HepG2 (cell line): Measurements from ENCODE around the gene SYMPK. TPM values are rescaled to one million over a fixed set of nuclear protein-coding genes. Genes with fewer than 3 reads are reported as not detected.

Experiments used
- ATM ChIP-seq: fragments of 450-650 bp; IDR thresholded peaks from 2 replicates; pipeline ENCODE4 v1.7.1; 2017; ENCODE audit warnings: mild to moderate bottlenecking, borderline replicate concordance
- FOXA1 ChIP-seq, 2 experiments: fragments of 450-650 bp in 1 of 2; sonication (generic) in 1 of 2; formaldehyde crosslinking in 1 of 2; IDR thresholded peaks; 2 replicates each; pipeline versions ENCODE4 v1.4.0 to v1.6.1; 2016 to 2020; ENCODE audit warnings: missing genetic modification reagents in 1 of 2
- FOXK1 ChIP-seq: sonication (generic); formaldehyde crosslinking; IDR thresholded peaks from 2 replicates; pipeline ENCODE4 v1.4.0; 2020; ENCODE audit warnings: low read depth, missing genetic modification reagents, borderline replicate concordance
- HNF4A ChIP-seq: sonication (generic); formaldehyde crosslinking; IDR thresholded peaks from 2 replicates; pipeline ENCODE4 v1.4.0; 2020; ENCODE audit warnings: missing genetic modification reagents
- ISX ChIP-seq: sonication (generic); formaldehyde crosslinking; conservative IDR thresholded peaks from 2 replicates; pipeline ENCODE4 v1.5.0; 2020; ENCODE audit warnings: missing genetic modification reagents
- SATB2 ChIP-seq: sonication (generic); formaldehyde crosslinking; IDR thresholded peaks from 2 replicates; pipeline ENCODE4 v1.5.0; 2020; ENCODE audit warnings: missing genetic modification reagents
- ZC3H13 ChIP-seq: sonication (generic); formaldehyde crosslinking; IDR thresholded peaks from 2 replicates; pipeline ENCODE4 v1.8.1; 2023; ENCODE audit warnings: mild to moderate bottlenecking, missing genetic modification reagents, moderate library complexity
- ZNF234 ChIP-seq: sonication (generic); formaldehyde crosslinking; conservative IDR thresholded peaks from 2 replicates; pipeline ENCODE4 v1.5.1; 2020; ENCODE audit warnings: mild to moderate bottlenecking, missing genetic modification reagents
- ZNF572 ChIP-seq: sonication (generic); formaldehyde crosslinking; IDR thresholded peaks from 2 replicates; pipeline ENCODE4 v1.5.1; 2020; ENCODE audit warnings: mild to moderate bottlenecking, missing genetic modification reagents
- polyA plus RNA-seq, 8 experiments: library from polyadenylated mRNA; depleted of rRNA in 3 of 8; stranded (reverse) in 7 of 8; unstranded in 1 of 8; fragments of >200 nt; fragmentation: Illumina TruSeq in 4 of 8; extraction: Trizol in 4 of 8; gene quantifications; 2 replicates each; pipeline versions ENCODE4 v1.2.1 to v1.2.3, GENCODE V29; 2011 to 2016; ENCODE audit warnings: low read depth in 4 of 8, missing spikeins in 1 of 8, mixed read lengths in 1 of 8; ENCODE audit not compliant: insufficient read depth in 1 of 8
- total RNA-seq, 5 experiments: library from RNA; depleted of rRNA; stranded (reverse); fragments of >200 nt; fragmentation: Illumina TruSeq; extraction: Trizol; gene quantifications; 2 replicates each; pipeline ENCODE4 v1.2.3, GENCODE V29; 2016; ENCODE audit warnings: low read depth in 1 of 5
- TF ChIP-seq, protein P1 (sequence below): sonication (generic); formaldehyde crosslinking; IDR thresholded peaks from 2 replicates; pipeline ENCODE4 v1.5.0; 2020; ENCODE audit warnings: mild to moderate bottlenecking, missing genetic modification reagents, borderline replicate concordance
- TF ChIP-seq, protein P2 (sequence below): sonication (generic); formaldehyde crosslinking; IDR thresholded peaks from 2 replicates; pipeline ENCODE4 v1.5.1; 2020; ENCODE audit warnings: mild to moderate bottlenecking, missing genetic modification reagents, borderline replicate concordance
- TF ChIP-seq, protein P3 (sequence below): sonication (generic); formaldehyde crosslinking; IDR thresholded peaks from 2 replicates; pipeline ENCODE4 v1.4.0; 2020; ENCODE audit warnings: mild to moderate bottlenecking, low read depth, missing genetic modification reagents
- TF ChIP-seq, protein P4 (sequence below): sonication (generic); formaldehyde crosslinking; IDR thresholded peaks from 2 replicates; pipeline ENCODE4 v1.4.0; 2020; ENCODE audit warnings: missing genetic modification reagents

The SYMPK gene
- total and polyA plus RNA-seq, 2 of the 13 experiments (the other 11 are each of a cell fraction or from before 2014, with no cell fraction given) = 21.9 to 55.7 TPM

DNA sequence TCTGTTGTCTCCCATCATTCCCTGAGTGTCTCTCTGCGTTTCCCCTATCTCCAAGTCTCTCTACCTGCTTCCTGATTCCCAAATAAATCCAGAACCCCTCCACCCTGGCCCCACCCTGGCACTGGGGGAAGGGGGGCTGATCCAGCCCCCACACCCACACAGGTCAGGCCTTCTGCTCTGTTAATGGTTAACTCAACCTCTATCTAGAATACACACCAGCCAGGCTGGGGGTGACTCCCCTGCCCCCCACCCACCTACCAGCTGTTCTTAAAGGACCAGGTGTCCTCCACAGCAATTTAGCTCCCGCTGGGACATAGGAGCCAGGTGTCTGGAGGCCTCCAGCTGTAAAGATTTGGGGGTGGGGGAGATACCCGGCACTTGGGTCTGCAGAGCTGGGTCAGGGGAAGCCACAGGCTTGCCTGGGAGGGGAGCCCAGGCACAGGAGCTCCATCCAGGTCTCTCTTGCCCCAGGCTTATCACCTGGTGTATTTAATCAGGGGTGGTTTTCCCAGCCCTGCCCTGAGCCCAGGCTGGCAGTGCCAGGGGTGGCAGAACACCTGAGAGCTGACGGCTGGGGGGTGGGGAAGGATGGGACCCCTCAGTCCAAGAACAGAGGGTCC lies 19.1 kb upstream of the SYMPK start (continued):
- TF ChIP-seq, protein P1, sequence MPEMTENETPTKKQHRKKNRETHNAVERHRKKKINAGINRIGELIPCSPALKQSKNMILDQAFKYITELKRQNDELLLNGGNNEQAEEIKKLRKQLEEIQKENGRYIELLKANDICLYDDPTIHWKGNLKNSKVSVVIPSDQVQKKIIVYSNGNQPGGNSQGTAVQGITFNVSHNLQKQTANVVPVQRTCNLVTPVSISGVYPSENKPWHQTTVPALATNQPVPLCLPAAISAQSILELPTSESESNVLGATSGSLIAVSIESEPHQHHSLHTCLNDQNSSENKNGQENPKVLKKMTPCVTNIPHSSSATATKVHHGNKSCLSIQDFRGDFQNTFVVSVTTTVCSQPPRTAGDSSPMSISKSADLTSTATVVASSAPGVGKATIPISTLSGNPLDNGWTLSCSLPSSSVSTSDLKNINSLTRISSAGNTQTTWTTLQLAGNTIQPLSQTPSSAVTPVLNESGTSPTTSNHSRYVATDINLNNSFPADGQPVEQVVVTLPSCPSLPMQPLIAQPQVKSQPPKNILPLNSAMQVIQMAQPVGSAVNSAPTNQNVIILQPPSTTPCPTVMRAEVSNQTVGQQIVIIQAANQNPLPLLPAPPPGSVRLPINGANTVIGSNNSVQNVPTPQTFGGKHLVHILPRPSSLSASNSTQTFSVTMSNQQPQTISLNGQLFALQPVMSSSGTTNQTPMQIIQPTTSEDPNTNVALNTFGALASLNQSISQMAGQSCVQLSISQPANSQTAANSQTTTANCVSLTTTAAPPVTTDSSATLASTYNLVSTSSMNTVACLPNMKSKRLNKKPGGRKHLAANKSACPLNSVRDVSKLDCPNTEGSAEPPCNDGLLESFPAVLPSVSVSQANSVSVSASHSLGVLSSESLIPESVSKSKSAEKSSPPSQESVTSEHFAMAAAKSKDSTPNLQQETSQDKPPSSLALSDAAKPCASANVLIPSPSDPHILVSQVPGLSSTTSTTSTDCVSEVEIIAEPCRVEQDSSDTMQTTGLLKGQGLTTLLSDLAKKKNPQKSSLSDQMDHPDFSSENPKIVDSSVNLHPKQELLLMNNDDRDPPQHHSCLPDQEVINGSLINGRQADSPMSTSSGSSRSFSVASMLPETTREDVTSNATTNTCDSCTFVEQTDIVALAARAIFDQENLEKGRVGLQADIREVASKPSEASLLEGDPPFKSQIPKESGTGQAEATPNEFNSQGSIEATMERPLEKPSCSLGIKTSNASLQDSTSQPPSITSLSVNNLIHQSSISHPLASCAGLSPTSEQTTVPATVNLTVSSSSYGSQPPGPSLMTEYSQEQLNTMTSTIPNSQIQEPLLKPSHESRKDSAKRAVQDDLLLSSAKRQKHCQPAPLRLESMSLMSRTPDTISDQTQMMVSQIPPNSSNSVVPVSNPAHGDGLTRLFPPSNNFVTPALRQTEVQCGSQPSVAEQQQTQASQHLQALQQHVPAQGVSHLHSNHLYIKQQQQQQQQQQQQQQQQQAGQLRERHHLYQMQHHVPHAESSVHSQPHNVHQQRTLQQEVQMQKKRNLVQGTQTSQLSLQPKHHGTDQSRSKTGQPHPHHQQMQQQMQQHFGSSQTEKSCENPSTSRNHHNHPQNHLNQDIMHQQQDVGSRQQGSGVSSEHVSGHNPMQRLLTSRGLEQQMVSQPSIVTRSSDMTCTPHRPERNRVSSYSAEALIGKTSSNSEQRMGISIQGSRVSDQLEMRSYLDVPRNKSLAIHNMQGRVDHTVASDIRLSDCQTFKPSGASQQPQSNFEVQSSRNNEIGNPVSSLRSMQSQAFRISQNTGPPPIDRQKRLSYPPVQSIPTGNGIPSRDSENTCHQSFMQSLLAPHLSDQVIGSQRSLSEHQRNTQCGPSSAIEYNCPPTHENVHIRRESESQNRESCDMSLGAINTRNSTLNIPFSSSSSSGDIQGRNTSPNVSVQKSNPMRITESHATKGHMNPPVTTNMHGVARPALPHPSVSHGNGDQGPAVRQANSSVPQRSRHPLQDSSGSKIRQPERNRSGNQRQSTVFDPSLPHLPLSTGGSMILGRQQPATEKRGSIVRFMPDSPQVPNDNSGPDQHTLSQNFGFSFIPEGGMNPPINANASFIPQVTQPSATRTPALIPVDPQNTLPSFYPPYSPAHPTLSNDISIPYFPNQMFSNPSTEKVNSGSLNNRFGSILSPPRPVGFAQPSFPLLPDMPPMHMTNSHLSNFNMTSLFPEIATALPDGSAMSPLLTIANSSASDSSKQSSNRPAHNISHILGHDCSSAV (CRISPR knock-in tag) = no peak
- TF ChIP-seq, protein P2, sequence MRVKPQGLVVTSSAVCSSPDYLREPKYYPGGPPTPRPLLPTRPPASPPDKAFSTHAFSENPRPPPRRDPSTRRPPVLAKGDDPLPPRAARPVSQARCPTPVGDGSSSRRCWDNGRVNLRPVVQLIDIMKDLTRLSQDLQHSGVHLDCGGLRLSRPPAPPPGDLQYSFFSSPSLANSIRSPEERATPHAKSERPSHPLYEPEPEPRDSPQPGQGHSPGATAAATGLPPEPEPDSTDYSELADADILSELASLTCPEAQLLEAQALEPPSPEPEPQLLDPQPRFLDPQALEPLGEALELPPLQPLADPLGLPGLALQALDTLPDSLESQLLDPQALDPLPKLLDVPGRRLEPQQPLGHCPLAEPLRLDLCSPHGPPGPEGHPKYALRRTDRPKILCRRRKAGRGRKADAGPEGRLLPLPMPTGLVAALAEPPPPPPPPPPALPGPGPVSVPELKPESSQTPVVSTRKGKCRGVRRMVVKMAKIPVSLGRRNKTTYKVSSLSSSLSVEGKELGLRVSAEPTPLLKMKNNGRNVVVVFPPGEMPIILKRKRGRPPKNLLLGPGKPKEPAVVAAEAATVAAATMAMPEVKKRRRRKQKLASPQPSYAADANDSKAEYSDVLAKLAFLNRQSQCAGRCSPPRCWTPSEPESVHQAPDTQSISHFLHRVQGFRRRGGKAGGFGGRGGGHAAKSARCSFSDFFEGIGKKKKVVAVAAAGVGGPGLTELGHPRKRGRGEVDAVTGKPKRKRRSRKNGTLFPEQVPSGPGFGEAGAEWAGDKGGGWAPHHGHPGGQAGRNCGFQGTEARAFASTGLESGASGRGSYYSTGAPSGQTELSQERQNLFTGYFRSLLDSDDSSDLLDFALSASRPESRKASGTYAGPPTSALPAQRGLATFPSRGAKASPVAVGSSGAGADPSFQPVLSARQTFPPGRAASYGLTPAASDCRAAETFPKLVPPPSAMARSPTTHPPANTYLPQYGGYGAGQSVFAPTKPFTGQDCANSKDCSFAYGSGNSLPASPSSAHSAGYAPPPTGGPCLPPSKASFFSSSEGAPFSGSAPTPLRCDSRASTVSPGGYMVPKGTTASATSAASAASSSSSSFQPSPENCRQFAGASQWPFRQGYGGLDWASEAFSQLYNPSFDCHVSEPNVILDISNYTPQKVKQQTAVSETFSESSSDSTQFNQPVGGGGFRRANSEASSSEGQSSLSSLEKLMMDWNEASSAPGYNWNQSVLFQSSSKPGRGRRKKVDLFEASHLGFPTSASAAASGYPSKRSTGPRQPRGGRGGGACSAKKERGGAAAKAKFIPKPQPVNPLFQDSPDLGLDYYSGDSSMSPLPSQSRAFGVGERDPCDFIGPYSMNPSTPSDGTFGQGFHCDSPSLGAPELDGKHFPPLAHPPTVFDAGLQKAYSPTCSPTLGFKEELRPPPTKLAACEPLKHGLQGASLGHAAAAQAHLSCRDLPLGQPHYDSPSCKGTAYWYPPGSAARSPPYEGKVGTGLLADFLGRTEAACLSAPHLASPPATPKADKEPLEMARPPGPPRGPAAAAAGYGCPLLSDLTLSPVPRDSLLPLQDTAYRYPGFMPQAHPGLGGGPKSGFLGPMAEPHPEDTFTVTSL = no peak; the same call in 1 of the 2 replicates
- TF ChIP-seq, protein P3, sequence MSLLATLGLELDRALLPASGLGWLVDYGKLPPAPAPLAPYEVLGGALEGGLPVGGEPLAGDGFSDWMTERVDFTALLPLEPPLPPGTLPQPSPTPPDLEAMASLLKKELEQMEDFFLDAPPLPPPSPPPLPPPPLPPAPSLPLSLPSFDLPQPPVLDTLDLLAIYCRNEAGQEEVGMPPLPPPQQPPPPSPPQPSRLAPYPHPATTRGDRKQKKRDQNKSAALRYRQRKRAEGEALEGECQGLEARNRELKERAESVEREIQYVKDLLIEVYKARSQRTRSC (CRISPR knock-in tag) = no peak
- TF ChIP-seq ZNF572 (0 out of 2 replicates have a peak, but pooled peaks have one; percentile 30), ISX (no peak; the same call in 1 of the 2 replicates), FOXA1 (IDR thresholded peaks at IDR 0.05) (no peak), FOXA1 (CRISPR knock-in tag; IDR thresholded peaks at IDR 0.05) (peak; percentile 61; the same call in 1 of the 2 replicates), ZNF234 (CRISPR knock-in tag) (no peak), SATB2 (CRISPR knock-in tag) (0 out of 2 replicates have a peak, but pooled peaks have one; percentile 58), ZC3H13 (CRISPR knock-in tag) (peak; percentile 61; the same call in 1 of the 2 replicates), ATM (no peak), FOXK1 (CRISPR knock-in tag) (peak; percentile 53; the same call in 1 of the 2 replicates), HNF4A (CRISPR knock-in tag) (peak; percentile 50)
- TF ChIP-seq, protein P4, sequence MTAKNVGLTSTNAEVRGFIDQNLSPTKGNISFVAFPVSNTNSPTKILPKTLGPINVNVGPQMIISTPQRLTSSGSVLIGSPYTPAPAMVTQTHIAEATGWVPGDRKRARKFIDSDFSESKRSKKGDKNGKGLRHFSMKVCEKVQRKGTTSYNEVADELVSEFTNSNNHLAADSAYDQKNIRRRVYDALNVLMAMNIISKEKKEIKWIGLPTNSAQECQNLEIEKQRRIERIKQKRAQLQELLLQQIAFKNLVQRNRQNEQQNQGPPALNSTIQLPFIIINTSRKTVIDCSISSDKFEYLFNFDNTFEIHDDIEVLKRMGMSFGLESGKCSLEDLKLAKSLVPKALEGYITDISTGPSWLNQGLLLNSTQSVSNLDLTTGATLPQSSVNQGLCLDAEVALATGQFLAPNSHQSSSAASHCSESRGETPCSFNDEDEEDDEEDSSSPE = no peak
